Erythroblast (primary cell): ENCODE results near the gene PGBD5.
"Not testable (repeated sequence)": the region's sequence is repeated elsewhere in the genome, so short reads cannot be mapped to it uniquely, and the experiment has no call there.

Source experiments
- DNase-seq, 2 experiments: peaks; one replicate each; lab custom pipeline; 2025; lab: John Stamatoyannopoulos, UW
- GATA1 ChIP-seq: IDR thresholded peaks from 2 replicates; pipeline ENCODE4 v1.6.1; 2011; ENCODE audit warnings: low read depth, mild to moderate bottlenecking, control low read depth, low read length, moderate library complexity
- POLR2A ChIP-seq: IDR thresholded peaks from 2 replicates; pipeline ENCODE4 v1.6.1; 2011; ENCODE audit warnings: mild to moderate bottlenecking, low read length

PGBD5 gene, protein sequence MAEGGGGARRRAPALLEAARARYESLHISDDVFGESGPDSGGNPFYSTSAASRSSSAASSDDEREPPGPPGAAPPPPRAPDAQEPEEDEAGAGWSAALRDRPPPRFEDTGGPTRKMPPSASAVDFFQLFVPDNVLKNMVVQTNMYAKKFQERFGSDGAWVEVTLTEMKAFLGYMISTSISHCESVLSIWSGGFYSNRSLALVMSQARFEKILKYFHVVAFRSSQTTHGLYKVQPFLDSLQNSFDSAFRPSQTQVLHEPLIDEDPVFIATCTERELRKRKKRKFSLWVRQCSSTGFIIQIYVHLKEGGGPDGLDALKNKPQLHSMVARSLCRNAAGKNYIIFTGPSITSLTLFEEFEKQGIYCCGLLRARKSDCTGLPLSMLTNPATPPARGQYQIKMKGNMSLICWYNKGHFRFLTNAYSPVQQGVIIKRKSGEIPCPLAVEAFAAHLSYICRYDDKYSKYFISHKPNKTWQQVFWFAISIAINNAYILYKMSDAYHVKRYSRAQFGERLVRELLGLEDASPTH

DNA sequence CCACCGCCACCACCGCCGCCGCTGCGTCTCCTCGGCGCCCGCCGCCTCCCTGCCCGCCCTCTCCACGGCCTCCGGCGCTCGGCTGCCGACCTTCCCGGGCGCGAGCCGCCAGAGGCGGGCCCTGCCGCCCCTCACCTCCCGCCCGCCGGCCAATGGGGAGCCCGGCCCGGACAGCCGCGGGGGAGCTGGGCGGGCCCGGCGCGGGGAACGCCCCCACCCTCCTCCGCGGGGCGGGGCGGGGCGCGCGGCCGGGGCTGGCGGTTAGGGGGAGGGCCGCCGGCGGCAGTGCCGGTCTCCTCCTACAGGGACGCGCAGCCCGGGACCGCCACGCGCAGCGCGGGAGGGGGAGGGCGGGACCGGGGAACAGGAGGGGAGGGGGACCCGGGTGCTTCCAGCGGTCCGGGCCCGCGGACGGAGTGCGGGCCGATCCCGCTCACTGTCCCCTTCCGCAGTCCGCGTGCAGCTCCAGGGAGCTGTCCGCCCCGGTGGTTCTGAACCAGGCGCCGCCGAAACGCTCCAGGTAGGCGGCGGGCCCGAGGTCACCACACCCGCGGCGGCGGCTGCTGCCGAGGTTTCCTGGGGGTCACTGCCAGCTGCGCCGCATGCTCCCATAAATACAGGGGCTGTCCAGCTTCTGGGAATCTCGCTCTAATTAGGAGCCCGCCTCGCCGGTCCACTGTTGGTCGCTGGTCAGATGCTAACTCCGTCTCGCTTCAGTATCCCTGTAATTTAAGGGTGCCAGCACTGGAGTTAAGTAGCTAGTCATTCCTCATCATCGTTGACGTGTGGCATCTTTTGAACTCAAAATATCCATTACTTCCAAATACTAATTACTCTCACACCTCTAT, at the start of gene PGBD5:
TSS of gene PGBD5 (minus strand) at position 87 of the 848 bp plus-strand sequence. CDS start 404 bp downstream, outside the sequence.
- TF ChIP-seq GATA1 (no peak), POLR2A (no peak)
- peak; percentile 79 to 88 for DNase-seq

- not testable (repeated sequence) for DNase-seq
These were observed 48.8 kb upstream of the PGBD5 start for GRCh38 chr1:230474924-230475323.

DNA sequence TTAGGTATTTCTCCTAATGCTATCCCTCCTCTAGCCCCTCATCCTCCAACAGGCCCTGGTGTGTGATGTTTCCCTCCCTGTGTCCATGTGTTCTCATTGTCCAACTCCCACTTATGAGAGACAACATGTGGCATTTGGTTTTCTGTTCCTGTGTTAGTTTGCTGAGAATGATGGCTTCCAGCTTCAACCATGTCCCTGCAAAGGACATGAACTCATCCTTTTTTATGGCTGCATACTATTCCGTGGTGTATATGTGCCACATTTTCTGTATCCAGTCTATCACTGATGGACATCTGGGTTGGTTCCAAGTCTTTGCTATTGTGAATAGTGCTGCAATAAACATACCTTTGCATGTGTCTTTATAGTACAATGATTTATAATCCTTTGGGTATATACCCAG, 44.6 kb upstream of the PGBD5 start:
- not testable (repeated sequence) for DNase-seq

DNA sequence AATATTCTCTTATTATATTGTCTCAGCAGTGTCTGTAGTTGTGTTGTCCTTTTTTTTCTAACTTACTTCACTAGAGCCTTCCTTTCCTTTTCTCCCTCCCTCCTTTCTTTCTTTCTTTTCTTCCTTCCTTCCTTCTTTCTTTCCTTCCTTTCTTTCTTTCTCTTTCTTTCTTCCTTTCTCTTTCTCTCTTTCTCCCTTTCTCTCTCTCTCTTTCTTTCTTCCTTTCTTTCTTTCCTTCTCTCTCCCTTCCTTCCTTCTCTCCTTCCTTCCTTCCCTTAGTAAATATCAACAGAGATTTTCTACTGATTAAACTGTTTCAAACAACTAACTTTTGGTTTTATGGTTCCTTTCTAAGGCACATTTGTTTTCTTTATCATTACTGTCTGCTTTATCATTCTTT, 43.1 kb upstream of the PGBD5 start:
- no peak for TF ChIP-seq POLR2A
- no peak for TF ChIP-seq GATA1
- DNase-seq = no peak

DNA sequence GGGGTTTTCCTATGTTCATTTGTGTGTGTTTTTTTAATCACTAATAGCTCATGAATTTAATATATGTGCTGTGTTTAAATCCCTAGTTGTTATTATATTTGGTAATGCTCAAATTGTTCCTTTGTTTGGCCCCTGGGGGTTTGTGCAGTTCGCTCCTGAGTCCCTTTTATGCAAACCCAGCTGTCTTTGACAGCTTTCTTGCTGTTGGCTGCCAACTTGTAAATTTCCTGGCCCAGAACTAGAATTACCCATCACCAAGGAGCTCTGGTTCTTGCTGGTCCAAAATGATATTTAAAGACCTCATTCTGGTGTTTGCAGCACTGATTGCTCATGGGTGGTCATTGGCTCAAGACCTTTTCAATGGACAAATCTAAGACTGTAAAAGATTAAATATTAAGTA, 39.6 kb upstream of the PGBD5 start:
- DNase-seq = no peak
- TF ChIP-seq POLR2A (no peak), GATA1 (no peak)

DNA sequence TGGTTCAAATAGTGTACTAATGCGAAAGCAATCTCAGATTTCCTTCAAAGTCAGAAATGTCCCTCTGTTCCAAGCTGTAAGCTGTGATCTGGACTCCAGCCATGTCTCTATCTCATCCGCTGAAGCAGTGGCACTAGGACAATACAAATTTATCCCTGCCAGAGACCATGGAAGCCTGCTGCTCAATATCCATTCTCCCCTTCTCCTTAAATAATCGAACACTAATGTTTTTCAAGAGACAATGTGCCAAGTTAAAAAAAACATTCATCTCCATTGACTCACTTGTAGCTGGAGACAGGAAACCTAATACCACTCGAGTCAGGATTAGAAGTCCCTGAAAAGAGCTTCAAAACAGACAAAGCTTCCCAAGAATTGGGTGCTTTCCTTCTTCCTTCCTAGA, 38.5 kb upstream of the PGBD5 start:
- DNase-seq = no peak
- TF ChIP-seq POLR2A (no peak), GATA1 (no peak)

- no peak for TF ChIP-seq GATA1
- no peak for TF ChIP-seq POLR2A
- no peak for DNase-seq
These were observed 37.6 kb upstream of the PGBD5 start for GRCh38 chr1:230463760-230464159.

- TF ChIP-seq POLR2A (no peak), GATA1 (no peak)
- no peak for DNase-seq
These were observed 37.2 kb upstream of the PGBD5 start for GRCh38 chr1:230463326-230463725.

- no peak for DNase-seq
- no peak for TF ChIP-seq POLR2A
- TF ChIP-seq GATA1 = no peak
These were observed 33.3 kb upstream of the PGBD5 start for GRCh38 chr1:230459465-230459864.

DNA sequence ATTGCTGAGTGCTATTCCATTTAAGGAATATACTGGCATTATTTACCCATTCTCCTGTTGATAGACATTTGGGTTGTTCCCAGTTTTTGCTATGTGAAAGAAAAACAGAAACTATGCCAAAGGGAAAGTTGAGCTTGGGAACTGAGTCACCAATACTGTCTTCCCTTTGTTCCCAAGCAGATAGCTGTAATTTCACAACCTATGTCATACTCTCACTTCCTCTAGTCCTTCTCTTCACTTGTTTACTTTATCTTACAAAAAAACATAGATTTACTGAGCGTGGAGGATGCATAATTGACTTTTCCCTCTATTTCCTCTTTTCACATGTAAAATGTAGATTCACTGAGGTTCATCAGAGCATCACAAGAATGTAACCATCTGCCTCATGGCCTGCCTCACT, 32.4 kb upstream of the PGBD5 start:
- DNase-seq = no peak

GRCh38 chr1:230456478-230456877, 30.3 kb upstream of the PGBD5 start:
- no peak for TF ChIP-seq POLR2A
- no peak for TF ChIP-seq GATA1
- no peak for DNase-seq

More for the DNA sequence above, 32.4 kb upstream of the PGBD5 start:
- TF ChIP-seq GATA1 = no peak
- no peak for TF ChIP-seq POLR2A

GRCh38 chr1:230455291-230455690, 29.2 kb upstream of the PGBD5 start:
- no peak for TF ChIP-seq GATA1
- DNase-seq = no peak

DNA sequence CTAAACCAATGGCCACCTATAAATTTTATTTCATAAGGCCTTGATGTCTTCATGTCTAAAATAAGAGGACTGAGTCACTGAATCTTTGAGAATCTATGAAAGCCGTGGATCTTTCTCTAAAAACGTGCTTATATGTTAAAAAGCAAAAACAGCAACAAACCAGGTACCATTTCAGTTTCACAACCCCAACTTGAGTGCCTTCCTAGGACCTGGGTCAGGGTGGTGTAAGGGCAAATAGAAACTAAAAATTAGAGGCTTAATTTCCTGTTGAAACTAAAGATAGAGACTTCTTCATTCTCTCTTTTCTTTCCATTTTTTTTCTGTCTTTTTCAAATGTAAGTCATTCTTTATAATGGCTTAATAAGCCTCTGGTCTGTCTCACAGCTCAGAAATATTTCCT, 27.2 kb upstream of the PGBD5 start:
- TF ChIP-seq POLR2A = no peak
- no peak for TF ChIP-seq GATA1
- DNase-seq = no peak

DNA sequence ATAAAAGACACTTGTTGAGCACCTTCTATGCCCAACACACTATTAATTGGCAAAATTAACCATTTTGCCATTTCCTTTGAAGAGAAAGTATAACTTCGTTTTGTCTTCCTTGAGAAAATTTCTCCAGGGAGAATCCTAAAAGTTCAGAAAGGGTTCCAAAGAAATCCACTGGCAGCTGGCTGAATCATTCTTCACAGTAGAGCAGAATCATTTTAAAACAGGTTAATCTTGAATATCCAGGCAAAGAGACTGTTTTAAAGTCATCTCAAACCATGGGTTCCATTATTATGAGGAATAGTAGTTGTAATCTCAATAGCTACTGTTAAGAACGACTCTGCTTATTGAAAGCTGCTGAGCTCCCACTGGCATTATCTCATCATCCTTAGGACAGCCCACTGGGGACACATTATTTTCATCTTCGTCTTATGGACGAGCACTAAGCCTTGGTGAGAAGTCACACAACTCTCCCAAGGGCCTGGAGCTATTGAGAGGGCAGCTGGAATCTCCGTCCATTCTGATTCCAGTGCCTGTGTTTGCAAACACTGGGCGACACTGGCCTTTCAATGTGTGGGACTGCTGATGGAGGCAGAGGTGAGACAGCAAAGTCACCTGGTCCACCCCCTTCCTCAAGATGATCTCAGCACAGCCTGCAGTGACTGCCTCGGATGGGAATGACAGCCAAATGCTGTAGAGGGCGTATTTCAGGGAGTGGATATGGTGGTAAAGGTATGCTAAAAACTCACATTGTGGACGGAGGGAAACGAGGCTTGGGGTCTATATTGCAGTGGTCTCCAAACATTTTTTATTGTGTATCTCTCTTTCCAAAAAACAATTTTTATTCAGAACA, 15.3 kb upstream of the PGBD5 start:
- no peak for DNase-seq
- TF ChIP-seq POLR2A = no peak
